Endothelial cell of umbilical vein (primary cell): ENCODE measurements around the gene SEMA6A. TPM values are rescaled to one million over a fixed set of nuclear protein-coding genes. Genes with fewer than 3 reads are reported as not detected.

Experiments
- BruUV-seq: library from RNA; stranded (reverse); fragments of 400-500 nt; replicated peaks from 2 replicates; lab custom pipeline; 2021; lab: Mats Ljungman, UMichigan
- CTCF ChIA-PET: fragments of 300-600, 350-600 bp; sonication (Branson Sonifier 250); formaldehyde crosslinking; loops from one replicate; lab custom pipeline; 2021; ENCODE audit warnings: antibody characterized with exemption, inconsistent platforms; lab: Charles Lee
- POLR2A ChIA-PET: fragments of 300-600, 350-600 bp; sonication (Branson Sonifier 250); formaldehyde crosslinking; loops from one replicate; lab custom pipeline; 2021; ENCODE audit warnings: antibody characterized with exemption, inconsistent platforms; lab: Charles Lee
- DNase-seq: peaks from one replicate; pipeline ENCODE4 v3.0.0-alpha.2; 2011; ENCODE audit warnings: low read depth, low spot score
- FAIRE-seq: peaks from 2 replicates; lab custom pipeline; 2011; peaks lifted over from hg19 to GRCh38; lab: Jason Lieb, UNC
- H2AFZ ChIP-seq: 2 replicates; pipeline ENCODE4 v1.6.0; 2012; ENCODE audit warnings: low read depth, low read length, control low read depth, inconsistent platforms
- H3K27ac ChIP-seq: 2 replicates; pipeline ENCODE4 v1.5.1; 2011; ENCODE audit warnings: low read depth, mild to moderate bottlenecking, control low read depth, low read length, moderate library complexity; ENCODE audit not compliant: insufficient read depth
- H3K27me3 ChIP-seq, 2 experiments: 2 replicates each; pipeline versions ENCODE4 v1.6.0 to v1.6.1; 2011; ENCODE audit warnings: low read length in 2 of 2, mixed read lengths in 1 of 2; ENCODE audit not compliant: control insufficient read depth in 2 of 2, insufficient read depth in 2 of 2
- H3K36me3 ChIP-seq, 2 experiments: 2 replicates in 1 of 2; 3 replicates in 1 of 2; pipeline ENCODE4 v1.5.1; 2011; ENCODE audit warnings: low read length in 2 of 2, mild to moderate bottlenecking in 1 of 2, moderate library complexity in 1 of 2; ENCODE audit not compliant: control insufficient read depth in 2 of 2, insufficient read depth in 2 of 2; ENCODE audit errors: extremely low read depth in 1 of 2
- H3K4me1 ChIP-seq: 3 replicates; pipeline ENCODE4 v1.5.1; 2011; ENCODE audit warnings: mild to moderate bottlenecking, low read length; ENCODE audit not compliant: control insufficient read depth, insufficient read depth; ENCODE audit errors: extremely low read depth
- H3K4me2 ChIP-seq: 2 replicates; pipeline ENCODE4 v1.6.1; 2011; ENCODE audit warnings: low read length, control low read depth, mixed read lengths; ENCODE audit not compliant: insufficient read depth
- H3K4me3 ChIP-seq, 3 experiments: fragments of 200-600 bp in 1 of 3; sonication (generic), shearing (Covaris generic) in 1 of 3; replicated peaks in 1 of 3; 2 replicates each; pipeline ENCODE4 v1.5.1; 2011 to 2016; ENCODE audit warnings: control low read depth in 3 of 3, low read length in 3 of 3, mild to moderate bottlenecking in 2 of 3, inconsistent platforms in 1 of 3, low read depth in 1 of 3, moderate library complexity in 1 of 3; ENCODE audit not compliant: insufficient read depth in 1 of 3
- H3K79me2 ChIP-seq: 2 replicates; pipeline ENCODE4 v1.6.0; 2012; ENCODE audit warnings: low read length, inconsistent platforms; ENCODE audit not compliant: control insufficient read depth, insufficient read depth
- H3K9ac ChIP-seq: replicated peaks from 2 replicates; pipeline ENCODE3; 2011; ENCODE audit warnings: low read length, control low read depth; ENCODE audit not compliant: insufficient read depth; ENCODE audit errors: extremely low read depth
- H3K9me1 ChIP-seq: replicated peaks from 3 replicates; pipeline ENCODE4 v1.6.0; 2011; ENCODE audit warnings: mild to moderate bottlenecking, low read length; ENCODE audit not compliant: control insufficient read depth, insufficient read depth; ENCODE audit errors: extremely low read depth
- H3K9me3 ChIP-seq: replicated peaks from 2 replicates; pipeline ENCODE4 v1.5.1; 2012; ENCODE audit warnings: low read length, inconsistent platforms; ENCODE audit not compliant: control insufficient read depth, insufficient read depth
- H4K20me1 ChIP-seq: replicated peaks from 2 replicates; pipeline ENCODE3; 2011; ENCODE audit warnings: mild to moderate bottlenecking, low read length; ENCODE audit not compliant: control insufficient read depth, insufficient read depth; ENCODE audit errors: extremely low read depth
- EZH2 ChIP-seq: IDR thresholded peaks from 2 replicates; pipeline ENCODE4 v1.6.1; 2012; ENCODE audit warnings: borderline replicate concordance, low read depth, mild to moderate bottlenecking, moderate library complexity, low read length, inconsistent platforms; ENCODE audit not compliant: severe bottlenecking
- FOS ChIP-seq: IDR thresholded peaks from 2 replicates; pipeline ENCODE4 v1.6.1; 2011; ENCODE audit warnings: mild to moderate bottlenecking, low read length, moderate library complexity, borderline replicate concordance; ENCODE audit not compliant: insufficient read depth
- GATA2 ChIP-seq: IDR thresholded peaks from 2 replicates; pipeline ENCODE4 v1.7.0; 2011; ENCODE audit warnings: low read depth, mild to moderate bottlenecking, moderate library complexity, mixed read lengths, low read length; ENCODE audit not compliant: insufficient read length, insufficient read depth
- JUN ChIP-seq: IDR thresholded peaks from 2 replicates; pipeline ENCODE4 v1.6.1; 2011; ENCODE audit warnings: borderline replicate concordance, low read depth; ENCODE audit not compliant: insufficient read length, insufficient read depth
- MYC ChIP-seq: IDR thresholded peaks from one replicate; pipeline ENCODE4 v1.6.1; 2011; ENCODE audit warnings: mild to moderate bottlenecking, low read depth, low read length
- POLR2A ChIP-seq: IDR thresholded peaks from 2 replicates; pipeline ENCODE4 v1.6.1; 2012; ENCODE audit warnings: low read depth, mild to moderate bottlenecking, control low read depth, low read length
- POLR2AphosphoS5 ChIP-seq: IDR thresholded peaks from 2 replicates; pipeline ENCODE4 v1.6.1; 2012; ENCODE audit warnings: low read depth, mild to moderate bottlenecking, control low read depth, low read length, moderate library complexity; ENCODE audit not compliant: insufficient read depth
- dilution Hi-C: fragments of 300-500 bp; cut with MboI; formaldehyde crosslinking; loops from one replicate; pipeline ENCODE4 v1.15.0; 2019; ENCODE audit warnings: low sequenced_read_pairs; ENCODE audit not compliant: extremely low pct_ligation_motif_present
- intact Hi-C: fragments of 100-400 bp; cut with micrococcal nuclease; formaldehyde crosslinking; loops from one replicate; pipeline ENCODE4 v1.10.0; 2022
- polyA plus RNA-seq, 4 experiments: library from polyadenylated mRNA; depleted of rRNA in 3 of 4; stranded (reverse) in 3 of 4; unstranded in 1 of 4; fragments of >200 nt; gene quantifications; 2 replicates each; pipeline versions ENCODE4 v1.2.1 to v1.2.3, GENCODE V29; 2011 to 2012; ENCODE audit warnings: missing spikeins in 1 of 4
- total RNA-seq: library from RNA; stranded (reverse); gene quantifications from 2 replicates; pipeline ENCODE4 v1.2.3, GENCODE V29; 2021
- TF ChIP-seq, protein P1 (sequence below), 2 donors: IDR thresholded peaks; 1 replicate in 1 of 2; 2 replicates in 1 of 2; pipeline ENCODE4 v1.5.1; 2011; ENCODE audit warnings: low read length in 2 of 2, mild to moderate bottlenecking in 2 of 2, moderate library complexity in 2 of 2, control low read depth in 1 of 2, inconsistent platforms in 1 of 2, low read depth in 1 of 2; ENCODE audit not compliant: insufficient read depth in 1 of 2; ENCODE audit errors: extremely low read depth in 1 of 2
- TF ChIP-seq, protein P2 (sequence below): IDR thresholded peaks from 2 replicates; pipeline ENCODE4 v1.6.1; 2011; ENCODE audit not compliant: insufficient read depth, insufficient read length

The SEMA6A gene
- total and polyA plus RNA-seq, 2 donors (not counting 3 experiments of a cell fraction or from before 2014, with no cell fraction given) = 0.43 to 1.5 TPM

DNA sequence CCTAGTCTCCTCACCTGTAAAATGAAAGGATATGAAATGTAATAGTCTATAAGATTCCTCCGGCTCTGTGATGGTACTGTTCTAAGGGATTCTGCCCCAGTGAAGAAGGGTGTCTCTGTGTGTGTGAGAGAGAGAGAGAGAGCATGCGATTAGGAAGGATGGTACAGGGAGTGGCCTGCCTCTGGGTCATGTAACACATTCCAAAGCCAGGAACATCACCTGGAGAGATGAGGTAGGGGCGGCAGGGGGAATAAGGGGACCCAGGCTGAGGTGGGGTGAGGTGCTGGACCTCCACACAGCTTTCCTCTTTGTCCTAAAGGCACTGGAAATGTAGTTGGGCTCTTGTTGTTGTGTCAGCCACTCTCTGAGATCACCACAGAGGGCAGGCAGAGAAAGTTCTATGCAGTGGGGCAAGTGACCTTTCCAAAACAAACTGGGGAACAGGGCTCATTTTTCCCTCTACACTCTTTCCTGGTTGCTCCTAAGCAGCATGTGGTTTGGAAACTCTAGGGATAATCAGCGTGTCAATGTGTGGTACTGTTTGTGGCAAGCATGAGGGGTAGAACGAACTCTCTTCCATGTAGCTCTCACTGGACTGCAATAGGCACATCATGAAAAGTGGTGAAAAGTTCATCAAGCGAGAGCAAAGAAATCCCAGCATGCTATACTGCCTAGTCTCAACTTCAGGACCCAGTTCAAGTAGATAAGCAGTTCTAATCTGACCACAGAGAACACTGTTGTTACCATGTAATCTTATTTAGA, 65.0 kb downstream of the SEMA6A start:
- FAIRE-seq = no peak
- H3K9me3 ChIP-seq = no peaks in the 10 kb centered on the region
- H3K27me3 ChIP-seq = no peaks in the 10 kb centered on the region
- no peaks in the 10 kb centered on the region for H3K9me1 ChIP-seq
- no peak for DNase-seq
- H3K36me3 ChIP-seq = no peaks in the 10 kb centered on the region
- BruUV-seq = no TSS peak
- H2AFZ ChIP-seq = no peak overlapping the region
- no peak overlapping the region for H3K4me3 ChIP-seq
- no peak for TF ChIP-seq GATA2
- TF ChIP-seq JUN = no peak
- TF ChIP-seq POLR2A = no peak
- TF ChIP-seq, protein P1, sequence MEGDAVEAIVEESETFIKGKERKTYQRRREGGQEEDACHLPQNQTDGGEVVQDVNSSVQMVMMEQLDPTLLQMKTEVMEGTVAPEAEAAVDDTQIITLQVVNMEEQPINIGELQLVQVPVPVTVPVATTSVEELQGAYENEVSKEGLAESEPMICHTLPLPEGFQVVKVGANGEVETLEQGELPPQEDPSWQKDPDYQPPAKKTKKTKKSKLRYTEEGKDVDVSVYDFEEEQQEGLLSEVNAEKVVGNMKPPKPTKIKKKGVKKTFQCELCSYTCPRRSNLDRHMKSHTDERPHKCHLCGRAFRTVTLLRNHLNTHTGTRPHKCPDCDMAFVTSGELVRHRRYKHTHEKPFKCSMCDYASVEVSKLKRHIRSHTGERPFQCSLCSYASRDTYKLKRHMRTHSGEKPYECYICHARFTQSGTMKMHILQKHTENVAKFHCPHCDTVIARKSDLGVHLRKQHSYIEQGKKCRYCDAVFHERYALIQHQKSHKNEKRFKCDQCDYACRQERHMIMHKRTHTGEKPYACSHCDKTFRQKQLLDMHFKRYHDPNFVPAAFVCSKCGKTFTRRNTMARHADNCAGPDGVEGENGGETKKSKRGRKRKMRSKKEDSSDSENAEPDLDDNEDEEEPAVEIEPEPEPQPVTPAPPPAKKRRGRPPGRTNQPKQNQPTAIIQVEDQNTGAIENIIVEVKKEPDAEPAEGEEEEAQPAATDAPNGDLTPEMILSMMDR (IDR thresholded peaks at IDR 0.05; ENCODE audit: extremely low read depth in 1 of 2, insufficient read depth in 1 of 2, low read depth in 1 of 2, low read length in 2 of 2) = no peak
- TF ChIP-seq, protein P2, sequence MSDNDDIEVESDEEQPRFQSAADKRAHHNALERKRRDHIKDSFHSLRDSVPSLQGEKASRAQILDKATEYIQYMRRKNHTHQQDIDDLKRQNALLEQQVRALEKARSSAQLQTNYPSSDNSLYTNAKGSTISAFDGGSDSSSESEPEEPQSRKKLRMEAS = no peak
- TF ChIP-seq EZH2 = no peak
- TF ChIP-seq MYC = no peak
- TF ChIP-seq POLR2AphosphoS5 = no peak
- no peak for TF ChIP-seq FOS
- POLR2A ChIA-PET = no interaction called here
- no peaks in the 10 kb centered on the region for H3K4me1 ChIP-seq
- intact Hi-C loops = no loop called here
- no peak overlapping the region for H3K27ac ChIP-seq
- no peak overlapping the region for H3K4me2 ChIP-seq
- dilution Hi-C loops = no loop called here
- H3K79me2 ChIP-seq = no peaks in the 10 kb centered on the region
- no peak overlapping the region for H3K9ac ChIP-seq
- no peaks in the 10 kb centered on the region for H4K20me1 ChIP-seq
- CTCF ChIA-PET = no interaction called here
